ENCODE measurements around the gene ZNF343.

DNA sequence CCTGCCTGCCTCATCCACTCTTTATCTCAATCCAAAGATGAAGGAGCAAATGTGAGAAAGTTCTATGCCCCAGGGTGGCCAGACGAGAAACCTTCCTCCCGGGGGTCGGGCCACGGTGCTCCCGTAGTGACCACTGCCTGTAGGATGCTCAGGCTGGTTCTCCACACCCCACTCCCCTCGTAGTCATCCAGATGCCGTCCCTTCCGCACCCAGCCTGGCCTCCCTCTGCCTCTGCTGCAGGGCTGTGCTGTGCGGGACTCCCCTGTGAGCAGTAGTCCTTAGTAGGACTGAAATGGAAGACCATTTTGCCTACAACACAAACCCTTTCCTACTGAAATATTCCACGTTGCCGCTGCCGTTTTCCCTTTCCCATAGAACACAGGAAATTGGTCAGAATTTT lies 29.6 kb upstream of the ZNF343 start:
- TF ChIP-seq, protein P1, sequence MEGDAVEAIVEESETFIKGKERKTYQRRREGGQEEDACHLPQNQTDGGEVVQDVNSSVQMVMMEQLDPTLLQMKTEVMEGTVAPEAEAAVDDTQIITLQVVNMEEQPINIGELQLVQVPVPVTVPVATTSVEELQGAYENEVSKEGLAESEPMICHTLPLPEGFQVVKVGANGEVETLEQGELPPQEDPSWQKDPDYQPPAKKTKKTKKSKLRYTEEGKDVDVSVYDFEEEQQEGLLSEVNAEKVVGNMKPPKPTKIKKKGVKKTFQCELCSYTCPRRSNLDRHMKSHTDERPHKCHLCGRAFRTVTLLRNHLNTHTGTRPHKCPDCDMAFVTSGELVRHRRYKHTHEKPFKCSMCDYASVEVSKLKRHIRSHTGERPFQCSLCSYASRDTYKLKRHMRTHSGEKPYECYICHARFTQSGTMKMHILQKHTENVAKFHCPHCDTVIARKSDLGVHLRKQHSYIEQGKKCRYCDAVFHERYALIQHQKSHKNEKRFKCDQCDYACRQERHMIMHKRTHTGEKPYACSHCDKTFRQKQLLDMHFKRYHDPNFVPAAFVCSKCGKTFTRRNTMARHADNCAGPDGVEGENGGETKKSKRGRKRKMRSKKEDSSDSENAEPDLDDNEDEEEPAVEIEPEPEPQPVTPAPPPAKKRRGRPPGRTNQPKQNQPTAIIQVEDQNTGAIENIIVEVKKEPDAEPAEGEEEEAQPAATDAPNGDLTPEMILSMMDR (IDR thresholded peaks at IDR 0.05; ENCODE audit: low read depth, low read length, poor library complexity, severe bottlenecking), result no peak
- TF ChIP-seq EZH2phosphoT487 (IDR thresholded peaks at IDR 0.05; ENCODE audit: borderline replicate concordance, low read length), result no peak

Measured in DOHH2 (cell line).